Glomerular endothelial cell (primary cell): ENCODE data around the gene KRTAP3-2. TPM values are rescaled to one million over a fixed set of nuclear protein-coding genes. Genes with fewer than 3 reads are reported as not detected.
"Not testable (repeated sequence)": the region's sequence is repeated elsewhere in the genome, so short reads cannot be mapped to it uniquely, and the experiment has no call there.

Source experiments
- DNase-seq: peaks from one replicate; pipeline ENCODE4 v3.0.0-alpha.2; 2011; ENCODE audit warnings: low read depth, low spot score; ENCODE audit errors: extremely low read depth
- total RNA-seq: library from RNA; depleted of rRNA; stranded (reverse); fragments of >200 nt; gene quantifications from 2 replicates; pipeline ENCODE4 v1.2.3, GENCODE V29; 2015

The KRTAP3-2 gene
- not detected in 2 replicates for total RNA-seq

- DNase-seq: not testable (repeated sequence)
Observed at GRCh38 chr17:40999563-40999962, at the start of gene KRTAP3-2. Gene KRTAP3-2 (minus strand): TSS chr17:40999906. CDS start chr17:40999853, 53 bp downstream.

- DNase-seq: no peak
Observed at GRCh38 chr17:41049110-41049509, 49.4 kb upstream of the KRTAP3-2 start.

GRCh38 chr17:41048441-41048840, 48.7 kb upstream of the KRTAP3-2 start:
- no peak for DNase-seq

GRCh38 chr17:41046735-41047465, 47.2 kb upstream of the KRTAP3-2 start, which contains the start of gene KRTAP2-1:
Gene KRTAP2-1 (minus strand): TSS chr17:41047316. CDS start chr17:41047267, 49 bp downstream.
- not testable (repeated sequence) for DNase-seq

- no peak for DNase-seq
Observed at GRCh38 chr17:41042953-41043352, 43.2 kb upstream of the KRTAP3-2 start.

- not testable (repeated sequence) for DNase-seq
Observed at GRCh38 chr17:41040783-41041571, 41.3 kb upstream of the KRTAP3-2 start, which contains the start of gene KRTAP1-1. Gene KRTAP1-1 (minus strand): TSS chr17:41041450. CDS start chr17:41041397, 53 bp downstream.

- no peak for DNase-seq
Observed at GRCh38 chr17:41037853-41038350, 38.2 kb upstream of the KRTAP3-2 start.

- DNase-seq: not testable (repeated sequence)
Observed at GRCh38 chr17:41034346-41034935, 34.7 kb upstream of the KRTAP3-2 start, which contains the start of gene KRTAP1-3. Gene KRTAP1-3 (minus strand): TSS chr17:41034874. CDS start chr17:41034821, 53 bp downstream.

GRCh38 chr17:41029633-41030245, 30.0 kb upstream of the KRTAP3-2 start, which contains the start of gene KRTAP1-4:
Gene KRTAP1-4 (minus strand): TSS chr17:41030195. CDS start chr17:41030078, 117 bp downstream.
- DNase-seq: no peak

- no peak for DNase-seq
Observed at GRCh38 chr17:41026715-41027471, 27.2 kb upstream of the KRTAP3-2 start, which contains the start of gene KRTAP1-5. Gene KRTAP1-5 (minus strand): TSS chr17:41027208. CDS start chr17:41027155, 53 bp downstream.

GRCh38 chr17:41024697-41025096, 25.0 kb upstream of the KRTAP3-2 start:
- no peak for DNase-seq

- no peak for DNase-seq
Observed at GRCh38 chr17:41020336-41020735, 20.6 kb upstream of the KRTAP3-2 start.

- DNase-seq: no peak
Observed at GRCh38 chr17:41019415-41019814, 19.7 kb upstream of the KRTAP3-2 start.

GRCh38 chr17:41018541-41018940, 18.8 kb upstream of the KRTAP3-2 start:
- DNase-seq: no peak

- DNase-seq: no peak
Observed at GRCh38 chr17:41016578-41017215, 17.0 kb upstream of the KRTAP3-2 start.

- DNase-seq: no peak
Observed at GRCh38 chr17:41015454-41015853, 15.7 kb upstream of the KRTAP3-2 start.

- DNase-seq: no peak
Observed at GRCh38 chr17:41013606-41014005, 13.9 kb upstream of the KRTAP3-2 start.

GRCh38 chr17:41013181-41013580, 13.5 kb upstream of the KRTAP3-2 start:
- DNase-seq: no peak
